ENCODE measurements around the gene P2RX6.
"Not testable (repeated sequence)": the region's sequence is repeated elsewhere in the genome, so short reads cannot be mapped to it uniquely, and the experiment has no call there.

The P2RX6 gene

GRCh38 chr22:21054714-21055563 lies 40.0 kb downstream of the P2RX6 start:
- in situ Hi-C loops (cut with MboI; ENCODE audit: low sequenced_read_pairs, unreplicated experiment) = no loop called here
- no peak for DNase-seq (ENCODE audit: low spot score)
- no peak for TF ChIP-seq CTCF (IDR thresholded peaks at IDR 0.05; ENCODE audit: borderline replicate concordance, control extremely low read depth, extremely low read depth, insufficient read depth, missing control alignments)

GRCh38 chr22:21055564-21055834 lies 40.5 kb downstream of the P2RX6 start:
- no peak for TF ChIP-seq CTCF (IDR thresholded peaks at IDR 0.05; ENCODE audit: borderline replicate concordance, control extremely low read depth, extremely low read depth, insufficient read depth, missing control alignments)
- in situ Hi-C loops (cut with MboI; ENCODE audit: low sequenced_read_pairs, unreplicated experiment) = no loop called here
- no peak for DNase-seq (ENCODE audit: low spot score)

- in situ Hi-C loops (cut with MboI; ENCODE audit: low sequenced_read_pairs, unreplicated experiment) = no loop called here
- no peak for TF ChIP-seq CTCF (IDR thresholded peaks at IDR 0.05; ENCODE audit: borderline replicate concordance, control extremely low read depth, extremely low read depth, insufficient read depth, missing control alignments)
- no peak for DNase-seq (ENCODE audit: low spot score)
These were observed 40.9 kb downstream of the P2RX6 start for GRCh38 chr22:21055880-21056319.

GRCh38 chr22:21060363-21060762 lies 45.4 kb downstream of the P2RX6 start:
- in situ Hi-C loops (cut with MboI; ENCODE audit: low sequenced_read_pairs, unreplicated experiment); DNase-seq (ENCODE audit: low spot score): not testable (repeated sequence)

GRCh38 chr22:21061660-21062321 lies 46.8 kb downstream of the P2RX6 start:
- in situ Hi-C loops (cut with MboI; ENCODE audit: low sequenced_read_pairs, unreplicated experiment); DNase-seq (ENCODE audit: low spot score): not testable (repeated sequence)

- in situ Hi-C loops (cut with MboI; ENCODE audit: low sequenced_read_pairs, unreplicated experiment); DNase-seq (ENCODE audit: low spot score): not testable (repeated sequence)
These were observed 49.5 kb downstream of the P2RX6 start for GRCh38 chr22:21064425-21064824.

GRCh38 chr22:21064917-21065864 lies 50.2 kb downstream of the P2RX6 start:
- in situ Hi-C loops (cut with MboI; ENCODE audit: low sequenced_read_pairs, unreplicated experiment) = no loop called here
- DNase-seq (ENCODE audit: low spot score) = no peak
- TF ChIP-seq CTCF (IDR thresholded peaks at IDR 0.05; ENCODE audit: borderline replicate concordance, control extremely low read depth, extremely low read depth, insufficient read depth, missing control alignments) = no peak
